ENCODE data around the gene EFHC2.

EFHC2 gene

DNA sequence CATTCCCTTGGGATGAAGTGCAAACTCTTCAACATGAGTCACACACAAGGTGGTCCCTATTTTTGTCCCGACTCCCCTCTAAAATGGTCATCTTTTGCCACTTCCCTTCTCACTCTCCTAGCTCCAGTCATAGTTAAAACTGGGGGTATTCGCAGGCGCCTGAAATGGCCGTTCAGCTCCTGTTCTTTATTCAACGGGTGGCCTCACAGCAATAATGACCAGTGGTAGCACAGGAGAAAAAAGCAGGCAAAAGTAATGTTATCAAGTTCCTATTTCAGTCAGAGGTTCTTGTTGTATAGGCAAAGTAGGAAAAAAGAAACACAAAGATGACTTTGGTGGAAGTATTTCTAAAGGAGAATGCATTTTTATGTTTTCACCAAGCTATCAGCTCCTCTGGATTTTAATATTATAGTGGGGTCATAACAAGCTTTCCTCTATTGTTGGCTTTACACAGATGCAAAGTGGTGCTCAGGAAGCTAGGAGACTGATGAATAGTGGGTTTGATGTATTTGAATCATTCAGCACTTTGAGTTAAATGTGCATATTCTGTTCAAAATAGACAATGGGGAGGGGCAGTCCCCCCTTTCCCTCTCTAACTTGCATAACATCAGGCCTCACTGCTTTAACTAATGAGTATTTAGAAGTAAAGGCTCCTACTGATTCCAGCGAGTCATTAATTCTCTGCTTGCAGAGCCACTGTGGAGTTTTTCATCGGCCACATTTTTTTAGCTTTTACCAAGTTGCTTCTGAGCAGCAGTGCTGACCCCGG, 199.1 kb downstream of the EFHC2 start:
- DNase-seq: no peak

DNA sequence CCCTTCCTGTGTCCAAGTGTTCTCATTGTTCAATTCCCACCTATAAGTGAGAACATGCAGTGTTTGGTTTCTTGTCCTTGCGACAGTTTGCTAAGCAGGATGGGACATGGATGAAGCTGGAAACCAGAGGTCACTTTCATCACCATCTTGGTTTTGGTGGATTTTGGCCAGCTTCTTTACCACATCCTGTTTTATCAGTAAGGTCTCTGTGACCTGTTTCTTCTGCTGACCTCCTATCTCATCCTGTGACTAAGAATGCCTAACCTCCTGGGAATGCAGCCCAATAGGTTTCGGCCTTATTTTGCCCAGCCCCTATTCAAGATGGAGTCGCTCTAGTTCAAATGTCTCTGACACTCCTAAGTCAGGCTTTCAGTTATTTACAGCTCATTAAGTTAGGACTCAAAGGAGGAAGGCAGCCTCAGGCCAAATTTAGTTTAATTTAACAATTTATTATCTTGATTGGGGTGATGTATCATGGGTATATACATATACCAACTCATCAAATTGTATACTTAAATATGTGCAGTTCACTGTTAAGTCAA, 200.3 kb downstream of the EFHC2 start:
- no peak for DNase-seq

GRCh38 chrX:44130189-44130588, 213.3 kb downstream of the EFHC2 start:
- no peak for DNase-seq

GRCh38 chrX:44113337-44113736, 230.1 kb downstream of the EFHC2 start:
- DNase-seq: no peak

- DNase-seq: no peak
These were observed 236.6 kb downstream of the EFHC2 start for GRCh38 chrX:44106864-44107263.

DNA sequence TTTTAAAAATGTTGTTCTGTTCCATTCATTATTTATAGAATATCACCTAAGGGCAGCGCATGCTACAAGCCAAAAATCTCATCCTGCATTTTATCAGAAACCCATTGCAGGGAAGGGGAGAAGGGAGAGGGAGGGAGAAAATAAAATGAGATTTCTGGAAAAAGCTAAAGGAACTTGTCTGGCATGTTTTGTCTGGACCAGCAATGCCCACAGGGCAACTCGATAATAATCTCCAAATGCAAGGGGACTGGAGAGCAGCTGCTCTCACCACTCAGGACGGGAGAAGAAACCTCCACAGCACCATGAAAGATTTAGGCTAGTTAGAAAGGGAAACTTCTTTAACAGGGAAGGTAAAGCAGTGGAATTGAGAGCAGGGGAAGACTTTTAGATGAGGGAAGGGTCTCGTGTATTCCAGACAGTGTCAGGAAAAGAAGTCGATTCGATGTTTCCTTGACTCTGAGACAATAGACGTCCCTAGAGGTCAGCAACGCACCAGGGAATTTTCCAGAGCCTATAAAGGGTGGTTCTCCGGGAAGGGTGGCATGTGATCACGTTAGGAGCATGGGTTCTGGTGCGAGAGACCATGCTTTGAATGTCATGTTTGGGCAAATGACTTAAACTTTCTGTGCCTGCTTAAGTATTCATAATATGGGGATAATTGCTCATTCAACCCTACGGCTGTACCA, 238.1 kb downstream of the EFHC2 start:
- no peak for DNase-seq

- no peak for DNase-seq
These were observed 238.8 kb downstream of the EFHC2 start for GRCh38 chrX:44104699-44105098.

DNA sequence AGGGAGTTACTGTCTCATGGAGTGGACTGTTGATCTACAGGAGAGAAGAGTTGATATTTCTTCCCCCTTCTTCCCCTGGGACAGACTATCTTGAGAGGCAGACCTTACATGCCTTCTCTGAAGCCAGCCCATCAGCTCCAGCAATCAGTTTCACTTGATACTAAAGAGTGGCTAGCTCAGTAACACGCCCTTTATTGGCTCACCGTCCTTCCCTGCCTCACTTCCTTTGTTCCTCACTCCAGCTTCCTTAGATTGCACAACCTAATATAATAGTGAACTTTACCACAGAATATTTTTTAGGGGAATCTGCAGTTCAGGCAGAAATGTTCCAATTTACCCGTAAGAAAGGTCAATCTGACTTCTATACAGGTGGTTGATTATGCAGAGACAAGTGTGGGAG, 242.2 kb downstream of the EFHC2 start:
- DNase-seq: no peak

DNA sequence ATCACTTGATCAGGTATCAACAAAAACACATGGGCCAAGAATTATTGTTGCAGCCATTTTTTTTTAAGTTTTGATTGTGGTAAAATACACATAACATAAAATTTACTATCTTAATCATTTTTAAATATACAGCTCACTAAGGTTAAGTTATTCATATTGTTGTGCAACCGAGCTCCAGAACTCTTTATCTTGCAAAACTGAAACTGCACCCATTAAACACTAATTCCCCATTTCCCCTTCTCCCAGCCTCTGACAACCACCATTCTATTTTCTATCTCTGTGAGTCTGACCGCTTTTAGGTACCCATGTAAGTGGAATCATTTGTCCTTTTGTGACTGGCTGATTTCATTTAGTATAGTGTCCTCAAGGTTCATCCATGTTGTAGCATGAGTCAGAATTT, 244.1 kb downstream of the EFHC2 start:
- no peak for DNase-seq
